NCI-H526 (cell line): ENCODE data around the gene RGS1.
A peak's percentile ranks its signal among the peaks of the same experiment; 100 is the strongest.

ENCODE experiments used
- DNase-seq, 2 experiments: peaks; one replicate each; lab custom pipeline; 2025; lab: John Stamatoyannopoulos, UW

RGS1 gene

GRCh38 chr1:192626366-192627179, 51.0 kb downstream of the RGS1 start:
- DNase-seq, result peak; percentile 62 to 69

- DNase-seq, result no peak
These were observed 52.3 kb downstream of the RGS1 start for GRCh38 chr1:192627901-192628300.

- no peak for DNase-seq
These were observed 53.0 kb downstream of the RGS1 start for GRCh38 chr1:192628396-192629057.

GRCh38 chr1:192629612-192630011, 54.0 kb downstream of the RGS1 start:
- DNase-seq, result no peak
